GM18873 (cell line): Measurements from ENCODE around the gene DCC.

ENCODE experiments used
- ATAC-seq: cut with Tn5 transposase; IDR thresholded peaks from one replicate; pipeline ENCODE4 v1.9.1; 2021; ENCODE audit warnings: mild to moderate bottlenecking, moderate library complexity, moderate number of reproducible peaks; ENCODE audit not compliant: unreplicated experiment, low FRiP score

The DCC gene

GRCh38 chr18:53531896-53532295, 1191.9 kb downstream of the DCC start:
- ATAC-seq: no peak

- ATAC-seq: no peak
These were observed 1194.2 kb downstream of the DCC start for GRCh38 chr18:53534203-53534602.

- no peak for ATAC-seq
These were observed 1194.7 kb downstream of the DCC start for GRCh38 chr18:53534695-53535094.

GRCh38 chr18:53536908-53537307, 1196.9 kb downstream of the DCC start:
- no peak for ATAC-seq

GRCh38 chr18:53541924-53542323, 1201.9 kb downstream of the DCC start:
- no peak for ATAC-seq

- no peak for ATAC-seq
These were observed 1203.7 kb downstream of the DCC start for GRCh38 chr18:53543711-53544110.

- no peak for ATAC-seq
These were observed 1204.9 kb downstream of the DCC start for GRCh38 chr18:53544917-53545316.

GRCh38 chr18:53551868-53552426, 1212.0 kb downstream of the DCC start:
- no peak for ATAC-seq

- no peak for ATAC-seq
These were observed 1213.0 kb downstream of the DCC start for GRCh38 chr18:53553030-53553429.

- ATAC-seq: no peak
These were observed 1216.5 kb downstream of the DCC start for GRCh38 chr18:53556450-53556849.

- no peak for ATAC-seq
These were observed 1220.5 kb downstream of the DCC start for GRCh38 chr18:53560546-53560945.

- no peak for ATAC-seq
These were observed 1226.6 kb downstream of the DCC start for GRCh38 chr18:53566626-53567025.

GRCh38 chr18:53567929-53568574, 1228.1 kb downstream of the DCC start:
- ATAC-seq: no peak
